NCI-H446 (cell line): Measurements from ENCODE around the gene BLNK.
"Not testable (repeated sequence)": the region's sequence is repeated elsewhere in the genome, so short reads cannot be mapped to it uniquely, and the experiment has no call there.

Source experiments
- DNase-seq, 2 experiments: peaks; one replicate each; lab custom pipeline; 2025; lab: John Stamatoyannopoulos, UW

BLNK gene

GRCh38 chr10:96225119-96225518, 46.2 kb downstream of the BLNK start:
- no peak for DNase-seq

- DNase-seq = no peak
Measured at GRCh38 chr10:96222908-96223307, 48.5 kb downstream of the BLNK start.

DNA sequence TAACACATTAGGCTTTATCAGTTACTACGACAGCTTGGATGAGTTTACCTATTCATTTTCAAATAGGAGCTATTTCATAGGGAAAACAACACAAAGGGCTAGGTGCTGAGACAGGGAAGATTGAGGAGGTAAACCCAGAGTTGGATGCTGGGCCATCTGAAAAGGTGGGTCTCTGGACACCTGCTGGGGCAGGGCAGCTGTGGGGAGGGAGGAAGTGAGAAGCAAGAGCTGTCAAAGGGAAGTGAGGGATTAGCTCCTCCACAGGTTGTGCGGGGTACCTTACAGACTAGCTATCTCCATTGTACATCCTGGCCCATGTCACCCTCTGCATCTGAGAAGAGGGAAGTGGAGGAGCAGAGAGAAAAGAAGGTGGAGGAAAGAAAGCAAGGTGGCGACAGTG, 48.9 kb downstream of the BLNK start:
- DNase-seq = no peak

DNA sequence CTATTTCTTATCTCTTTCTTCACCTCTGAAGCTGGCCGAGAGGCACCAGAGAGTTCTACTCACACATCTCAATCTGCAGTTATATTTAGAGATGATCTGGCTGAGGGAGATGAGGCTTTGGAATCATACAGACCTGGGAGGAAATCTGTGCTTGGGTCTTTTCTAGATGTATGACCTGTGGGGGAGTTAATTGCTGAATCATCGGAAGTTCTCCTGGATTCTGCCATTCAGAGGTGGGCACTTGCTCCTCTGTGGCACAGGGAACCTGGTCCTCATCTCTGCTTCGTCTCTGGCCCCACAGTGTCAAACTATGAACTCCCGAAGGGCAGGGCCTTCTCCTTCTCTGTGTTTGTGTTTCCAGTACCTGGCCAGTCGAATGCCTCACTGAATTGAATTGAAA, 52.5 kb downstream of the BLNK start:
- DNase-seq = no peak

DNA sequence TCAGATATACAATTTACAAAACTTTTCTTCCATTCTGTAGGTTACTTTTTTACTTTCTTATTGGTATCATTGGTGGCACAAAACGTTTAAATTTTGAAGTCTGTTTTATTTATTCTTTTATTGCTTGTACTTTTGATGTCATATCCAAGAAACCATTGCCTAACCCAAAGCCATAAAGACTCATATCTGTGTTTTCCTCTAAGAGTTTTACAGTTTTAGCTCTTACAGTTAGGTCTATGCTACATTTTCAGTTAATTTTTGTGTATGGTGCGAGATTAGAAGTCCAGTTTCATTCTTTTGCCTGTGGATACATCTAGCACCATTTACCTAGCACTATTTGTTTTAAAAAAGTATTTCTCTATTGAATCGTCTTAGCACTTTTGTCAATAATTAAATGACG, 53.7 kb downstream of the BLNK start:
- no peak for DNase-seq

DNA sequence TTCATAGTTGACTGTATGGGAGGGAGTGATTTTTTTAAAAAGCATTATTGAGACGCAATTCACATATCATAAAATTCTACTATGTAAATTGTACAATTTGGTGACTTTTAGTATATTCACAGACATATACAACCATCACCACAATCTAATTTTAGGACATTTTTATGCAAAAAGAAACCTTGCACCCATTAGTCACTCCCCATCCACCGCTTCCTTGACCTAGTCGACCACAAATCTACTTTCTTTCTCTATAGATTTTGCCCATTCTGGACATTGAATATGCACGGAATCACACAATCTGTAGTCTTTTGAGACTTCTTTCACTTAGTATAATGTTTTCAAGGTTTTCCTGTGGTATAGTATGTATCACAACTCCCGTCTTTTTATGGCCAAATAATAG, 54.6 kb downstream of the BLNK start:
- no peak for DNase-seq

DNA sequence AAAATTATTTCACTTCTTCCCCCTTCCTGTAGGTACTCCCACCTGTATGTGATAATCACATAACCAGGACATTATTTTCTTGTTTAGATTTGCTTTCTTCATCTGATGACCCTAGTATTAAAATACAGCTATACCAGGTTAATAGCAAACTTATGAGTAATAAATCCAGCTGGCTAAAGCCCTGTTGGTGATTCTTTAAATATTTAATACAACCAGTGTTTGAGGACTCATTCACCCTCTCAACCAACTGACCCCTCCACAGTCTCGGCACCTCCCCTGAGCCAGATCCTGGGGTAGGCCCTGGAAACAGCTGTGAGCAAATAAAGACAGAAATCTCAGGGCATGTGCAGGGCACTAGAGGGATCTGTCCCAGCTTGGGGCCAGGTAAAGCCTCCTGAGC, 58.5 kb downstream of the BLNK start:
- DNase-seq = no peak

GRCh38 chr10:96211764-96212163, 59.6 kb downstream of the BLNK start:
- no peak for DNase-seq

GRCh38 chr10:96208946-96209345, 62.4 kb downstream of the BLNK start:
- DNase-seq = no peak

DNA sequence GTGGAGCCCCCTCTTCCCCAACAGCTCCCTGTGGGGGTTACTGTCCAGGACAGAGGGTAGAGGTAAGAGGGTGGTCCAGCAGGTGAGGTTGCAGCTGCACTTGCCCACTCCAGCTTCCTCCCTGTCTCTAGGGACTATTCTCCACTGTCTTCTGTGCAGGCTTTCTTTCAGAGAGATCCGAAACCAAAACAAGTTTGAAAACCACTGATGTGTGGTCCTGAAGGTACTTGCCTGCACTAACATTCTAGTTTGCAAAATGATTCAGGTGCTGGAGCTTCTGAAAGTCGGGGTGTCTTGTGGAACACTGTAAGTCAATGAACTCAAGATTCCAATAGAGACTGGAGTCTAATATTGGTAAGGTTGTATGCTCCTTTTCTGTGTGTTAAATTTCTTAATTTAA, 63.1 kb downstream of the BLNK start:
- no peak for DNase-seq

- no peak for DNase-seq
Measured at GRCh38 chr10:96205580-96205979, 65.8 kb downstream of the BLNK start.

DNA sequence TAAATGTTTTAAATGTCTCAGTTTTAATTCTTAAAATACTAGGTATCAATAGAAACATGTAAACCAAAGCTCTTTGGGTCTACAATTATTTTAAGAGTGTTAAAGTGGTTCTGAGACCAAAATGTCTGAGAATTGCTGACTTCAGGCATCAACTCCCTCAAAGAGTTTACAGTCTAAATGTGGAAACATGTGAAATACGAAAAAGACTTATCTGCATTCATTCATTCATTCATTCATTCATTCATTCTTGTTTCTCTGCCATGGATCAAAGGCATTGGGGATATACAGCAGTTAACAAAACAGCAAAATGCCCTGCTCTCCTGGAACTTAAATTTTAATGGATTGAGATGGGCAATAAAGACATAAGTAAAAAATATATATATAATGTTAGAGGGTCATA, 69.8 kb downstream of the BLNK start:
- DNase-seq = no peak

GRCh38 chr10:96189505-96189904, 81.9 kb downstream of the BLNK start:
- DNase-seq = not testable (repeated sequence)

DNA sequence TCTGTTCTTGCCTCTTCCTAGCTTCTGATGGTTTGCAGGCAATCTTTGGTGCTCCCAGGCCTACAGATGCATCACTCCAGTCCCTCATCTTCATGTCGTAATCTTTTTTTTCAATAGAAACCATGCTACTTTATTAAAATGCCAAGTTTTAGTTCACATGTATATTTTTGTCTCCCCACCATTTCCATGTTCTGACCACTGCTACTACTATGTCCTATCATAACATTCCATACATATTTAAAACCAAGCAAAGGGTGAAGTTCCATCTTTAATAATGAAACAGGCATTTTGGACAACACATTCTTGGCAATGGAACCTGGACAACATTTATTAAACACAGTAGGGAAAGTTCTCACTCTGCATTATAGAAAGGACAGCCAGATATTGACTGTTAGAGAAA, 82.5 kb downstream of the BLNK start:
- no peak for DNase-seq

- no peak for DNase-seq
Measured at GRCh38 chr10:96188421-96188820, 82.9 kb downstream of the BLNK start.

DNA sequence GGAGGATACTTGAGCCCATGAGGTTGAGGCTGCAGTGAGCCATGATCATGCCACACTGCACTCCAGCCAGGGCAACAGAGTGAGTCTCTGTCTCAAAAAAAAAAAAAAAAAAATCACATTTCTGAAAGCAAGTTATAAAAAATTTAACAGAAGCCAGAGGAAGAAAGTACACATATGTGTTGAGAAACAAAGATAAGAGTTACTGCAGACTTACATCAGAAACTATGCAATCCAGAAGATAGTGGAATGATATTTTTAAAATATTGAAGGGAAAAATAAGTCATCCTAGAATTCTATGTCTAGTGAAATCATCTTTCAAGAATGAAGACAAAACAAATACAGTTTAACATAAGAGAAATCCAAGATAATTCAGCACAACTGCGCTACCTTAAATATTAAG, 94.4 kb downstream of the BLNK start:
- no peak for DNase-seq

- DNase-seq = no peak
Measured at GRCh38 chr10:96172666-96173065, 98.7 kb downstream of the BLNK start.

- no peak for DNase-seq
Measured at GRCh38 chr10:96170230-96170629, 101.1 kb downstream of the BLNK start.

- DNase-seq = no peak
Measured at GRCh38 chr10:96168546-96168945, 102.8 kb downstream of the BLNK start.

- DNase-seq = no peak
Measured at GRCh38 chr10:96165726-96166125, 105.6 kb downstream of the BLNK start.

DNA sequence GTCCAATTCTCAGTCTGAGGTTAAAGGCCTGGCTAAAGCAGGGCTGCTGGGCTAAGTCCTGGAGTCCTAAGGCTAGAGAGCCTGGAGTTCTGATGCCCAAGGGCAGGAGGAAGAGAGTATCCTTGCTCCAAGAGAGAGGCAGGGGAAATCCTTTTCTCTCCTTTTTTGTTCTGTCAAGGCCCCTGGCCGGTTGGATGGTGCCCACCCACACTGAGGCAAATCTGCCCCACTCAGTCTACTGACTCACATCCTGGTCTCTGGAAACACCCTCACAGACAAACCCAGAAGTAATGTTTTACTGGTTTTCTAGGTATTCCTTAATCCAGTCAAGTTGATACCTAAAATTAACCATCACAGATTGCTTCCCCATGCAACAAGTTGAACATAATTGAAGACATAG, 118.3 kb downstream of the BLNK start:
- DNase-seq = no peak

- no peak for DNase-seq
Measured at GRCh38 chr10:96152437-96152836, 118.9 kb downstream of the BLNK start.
